HG02588 (cell line): Measurements from ENCODE around the gene RNF183.
"Not testable (repeated sequence)": the region's sequence is repeated elsewhere in the genome, so short reads cannot be mapped to it uniquely, and the experiment has no call there.

Experiments used
- ATAC-seq: cut with Tn5 transposase; IDR thresholded peaks from one replicate; pipeline ENCODE4 v1.9.1; 2021; ENCODE audit warnings: mild to moderate bottlenecking, moderate library complexity; ENCODE audit not compliant: unreplicated experiment

The RNF183 gene

DNA sequence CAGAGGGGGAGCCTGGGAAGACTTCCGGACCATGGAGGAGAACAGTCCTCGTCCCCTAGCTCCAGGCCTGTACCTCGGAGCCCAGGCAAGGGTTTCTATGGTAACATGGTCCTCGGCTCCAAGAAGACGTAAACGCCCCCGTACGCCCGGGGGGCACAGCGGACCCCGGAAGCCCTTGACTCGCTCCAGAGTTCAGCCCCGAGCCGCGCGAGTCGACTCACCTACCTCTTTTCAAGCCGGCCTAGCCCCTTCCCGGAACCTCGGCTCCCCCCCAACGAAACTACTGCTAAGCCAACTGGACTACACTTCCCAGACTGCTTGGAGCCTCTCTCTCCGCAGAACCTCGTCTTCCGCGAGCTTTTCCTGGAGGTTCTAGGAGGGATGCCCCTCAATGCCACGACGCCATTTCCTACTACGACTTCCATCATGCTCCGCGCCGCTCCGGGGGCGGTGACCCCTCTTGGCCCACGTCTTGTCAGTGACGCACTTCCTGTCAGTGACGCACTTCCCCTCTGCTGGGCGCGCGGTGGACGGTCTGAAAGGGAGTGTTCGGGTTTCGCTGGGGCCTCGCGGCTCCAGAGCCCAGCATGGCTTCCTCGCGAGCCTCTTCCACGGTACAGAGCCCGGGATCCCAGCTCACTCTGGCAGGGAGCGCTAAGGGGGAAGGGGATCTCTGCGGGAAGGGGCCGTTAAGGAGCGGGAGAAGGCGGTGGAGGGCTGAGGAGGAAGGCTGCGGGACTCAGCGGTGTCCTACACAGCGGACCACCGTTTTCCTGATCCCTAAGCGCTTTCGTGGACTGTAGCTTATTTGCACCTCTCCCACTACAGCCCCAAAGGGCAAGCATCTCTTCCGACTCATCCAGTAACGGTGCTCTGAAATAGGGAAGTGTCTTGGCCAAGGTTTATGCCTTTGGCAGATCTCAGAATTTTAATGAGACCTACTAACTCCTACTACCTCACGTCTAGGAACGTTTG lies 27.7 kb downstream of the RNF183 start, which contains the start of the genes CDC26 and PRPF4:
TSS of gene CDC26 (minus strand) at position 416 of the 975 bp plus-strand sequence. CDS start 3,065 bp downstream, outside the sequence.
TSS of gene PRPF4 (plus strand) at position 502 of the 975 bp plus-strand sequence. CDS start at position 588, 86 bp downstream.
- peak; percentile 99 for ATAC-seq

DNA sequence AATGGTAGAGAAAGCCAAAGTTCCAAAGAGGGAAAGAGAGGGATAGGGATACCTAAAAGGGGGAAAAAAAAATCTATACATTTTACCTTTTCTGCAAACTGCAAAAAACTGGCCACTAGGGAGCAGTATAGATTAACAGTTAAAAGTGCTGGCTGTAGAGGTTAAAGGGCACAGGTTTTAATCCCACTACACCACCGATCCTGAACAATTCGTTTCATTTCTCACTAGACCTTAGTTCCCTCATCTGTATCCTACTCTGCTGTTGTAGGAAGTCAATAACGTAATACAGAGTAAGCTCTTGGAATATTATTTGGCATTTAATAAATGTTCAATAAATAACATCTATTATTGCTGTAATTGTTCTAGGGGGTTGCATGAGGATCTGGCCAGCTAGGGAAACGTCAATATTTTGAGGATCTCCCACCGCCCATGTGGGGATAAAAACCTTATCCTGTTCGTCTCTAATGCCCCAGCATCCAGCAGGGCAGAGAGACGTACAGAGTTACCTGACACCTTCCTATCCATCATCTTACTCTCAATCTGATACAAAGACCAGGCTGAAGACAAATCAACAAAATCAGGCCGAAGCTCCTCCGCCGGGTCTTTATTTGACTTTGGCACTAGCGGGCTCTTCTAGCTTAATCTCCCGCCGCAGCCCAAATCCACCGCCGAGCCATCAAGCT lies 28.6 kb downstream of the RNF183 start:
- ATAC-seq = peak; percentile 4

DNA sequence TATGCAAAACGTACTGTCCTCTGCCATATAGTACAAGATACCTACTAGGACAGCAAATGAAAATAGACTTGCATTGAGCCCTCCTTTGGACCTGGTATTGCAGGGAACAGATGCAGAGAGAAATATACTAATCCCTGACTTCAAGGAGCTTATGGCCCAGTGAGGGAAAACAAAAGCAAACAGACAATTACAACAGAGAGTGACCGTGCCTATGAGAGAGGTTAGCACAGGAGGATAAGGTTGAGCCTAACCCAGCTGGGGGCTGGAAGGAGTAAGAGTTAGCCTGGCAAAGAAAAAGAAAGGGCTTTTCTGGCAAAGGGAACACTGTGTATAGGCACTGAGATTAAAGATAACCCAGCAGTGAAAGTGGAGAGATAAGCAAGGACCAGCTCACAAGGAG lies 33.3 kb downstream of the RNF183 start:
- no peak for ATAC-seq

DNA sequence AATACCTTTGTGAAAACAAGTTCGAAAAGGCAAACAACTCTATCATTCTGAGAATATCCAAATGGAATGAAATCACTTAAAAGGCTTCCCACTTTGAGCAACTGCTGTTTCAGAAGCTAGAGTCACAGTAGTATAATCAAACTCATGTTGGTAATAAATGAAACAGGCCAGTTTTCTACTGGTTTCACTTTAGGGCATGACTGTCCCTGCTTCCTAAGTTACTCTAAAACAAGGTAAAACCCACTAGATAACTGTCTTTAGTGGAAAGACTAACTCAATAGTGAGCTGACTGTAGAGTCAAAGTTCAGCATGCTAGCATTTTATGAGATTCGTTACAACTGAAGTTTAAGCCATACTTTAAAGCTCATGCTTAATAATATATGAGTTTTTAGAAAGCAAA lies 33.8 kb downstream of the RNF183 start:
- no peak for ATAC-seq

DNA sequence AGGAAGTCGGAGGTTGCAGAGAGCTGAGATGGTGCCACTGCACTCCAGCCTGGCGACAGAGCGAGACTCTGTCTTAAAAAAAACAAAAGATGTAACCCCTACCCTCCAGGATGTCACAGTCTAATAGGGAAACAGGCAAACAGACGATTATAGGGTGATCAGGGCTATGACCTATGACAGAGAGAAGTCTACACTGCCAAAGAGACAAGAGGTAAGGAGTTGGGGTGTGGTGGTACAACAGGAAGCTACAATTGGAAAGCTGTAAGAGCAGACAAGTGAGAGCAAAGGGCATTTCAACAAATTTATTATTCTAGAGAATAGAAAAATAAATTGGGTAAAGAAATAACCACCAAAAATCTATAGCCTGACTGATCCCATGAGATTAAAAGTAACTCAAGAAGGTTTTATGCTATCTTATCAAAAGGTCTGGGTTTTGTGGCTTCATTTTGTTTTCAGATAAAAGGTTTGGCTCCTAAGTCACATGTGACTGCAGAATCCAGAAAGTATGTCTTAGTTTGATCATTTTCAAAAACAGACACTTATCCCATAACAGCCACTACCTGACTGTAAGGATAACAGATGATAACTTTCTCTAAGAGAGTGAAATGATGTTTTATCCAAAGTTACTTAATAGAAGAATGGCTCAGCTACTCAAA lies 35.1 kb downstream of the RNF183 start:
- ATAC-seq = no peak

DNA sequence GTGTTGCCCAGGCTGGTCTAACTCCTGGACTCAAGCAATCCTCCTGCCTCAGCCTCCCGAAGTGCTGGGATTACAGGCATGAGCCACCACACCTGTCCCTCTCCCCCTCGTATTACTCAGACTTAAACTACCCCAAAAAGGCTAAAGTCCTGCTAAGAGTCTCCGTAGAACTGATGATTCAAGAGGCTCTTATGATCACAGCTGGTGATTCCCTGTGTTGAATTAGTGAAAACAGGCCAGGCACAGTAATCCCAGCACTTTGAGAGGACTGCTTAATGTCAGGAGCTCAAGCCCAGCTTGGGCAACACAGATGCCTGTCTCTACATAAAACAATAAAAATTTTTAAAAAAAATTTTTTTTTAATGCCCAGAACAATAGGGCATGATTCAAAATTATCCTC lies 37.0 kb downstream of the RNF183 start:
- no peak for ATAC-seq

DNA sequence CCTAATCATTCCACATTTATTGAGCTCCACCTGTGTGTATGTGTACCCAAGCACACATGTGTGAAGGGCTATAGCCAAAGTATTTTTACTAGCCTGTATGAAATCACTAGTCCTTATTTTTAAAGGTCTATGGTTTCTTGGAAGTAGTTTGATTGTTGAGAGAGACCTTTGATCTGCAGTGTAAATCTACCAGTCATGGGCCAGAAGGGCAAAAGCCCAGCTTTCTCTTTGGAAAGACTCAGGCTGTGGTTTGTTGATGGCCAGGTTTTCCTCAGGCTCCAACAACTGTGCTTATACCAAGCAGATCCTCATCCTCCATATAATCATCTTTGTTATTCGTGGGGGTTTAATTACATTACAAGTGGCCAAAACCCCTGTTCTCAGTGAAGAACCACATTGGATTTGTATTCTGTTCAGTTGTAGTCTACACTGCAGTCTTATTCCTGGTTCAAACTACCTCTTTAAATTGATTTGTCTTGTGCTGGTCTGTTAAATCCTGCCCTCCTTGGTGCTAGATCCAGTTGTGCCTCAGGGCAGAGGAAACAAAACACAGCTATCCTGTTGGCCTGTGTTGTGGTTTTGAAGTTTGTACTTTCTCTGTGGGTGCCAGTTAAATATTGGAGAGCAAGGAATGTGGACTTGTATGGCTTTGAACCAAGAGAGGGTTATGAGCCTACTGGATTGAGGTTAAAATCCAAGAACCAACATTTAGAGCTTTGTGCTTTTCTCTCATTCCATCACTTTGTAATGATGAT lies 41.1 kb downstream of the RNF183 start:
- ATAC-seq = no peak

DNA sequence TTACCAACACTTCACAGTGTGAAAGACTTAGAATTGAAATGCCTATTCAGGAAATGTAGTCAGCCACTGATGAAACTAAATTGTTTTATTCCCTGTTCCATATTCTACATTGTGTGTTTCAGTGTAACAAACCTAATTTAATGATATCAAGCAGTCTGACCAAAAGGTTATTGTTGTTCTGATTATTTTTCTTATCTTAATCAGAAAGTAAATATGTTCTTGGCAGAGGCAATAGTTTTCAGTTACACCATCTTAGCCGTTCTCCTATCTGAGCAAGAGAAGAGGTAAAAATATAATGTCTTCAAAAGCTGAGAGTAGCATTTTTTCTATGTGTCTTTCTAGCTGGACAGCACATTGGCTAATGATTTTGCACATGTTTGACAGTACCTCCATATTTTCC lies 44.9 kb downstream of the RNF183 start:
- no peak for ATAC-seq

DNA sequence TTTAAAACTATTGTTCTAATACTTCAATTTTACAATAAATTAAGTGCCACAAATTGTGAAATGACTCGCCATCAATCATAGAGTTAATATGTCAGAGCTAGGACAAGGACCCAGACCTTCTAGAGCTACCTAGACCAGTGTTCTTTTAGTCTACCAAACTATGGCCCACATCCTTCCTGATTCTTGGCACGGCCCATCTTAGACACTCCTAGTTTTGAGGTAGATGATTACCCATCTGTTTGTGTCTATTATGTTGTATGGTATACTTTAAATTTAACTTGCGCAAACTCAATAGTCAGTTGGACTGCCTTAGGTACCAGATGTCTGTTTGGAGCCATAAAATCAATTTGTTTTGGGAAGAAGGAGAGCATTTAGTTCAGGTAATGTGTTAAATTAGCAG lies 45.3 kb downstream of the RNF183 start:
- no peak for ATAC-seq

DNA sequence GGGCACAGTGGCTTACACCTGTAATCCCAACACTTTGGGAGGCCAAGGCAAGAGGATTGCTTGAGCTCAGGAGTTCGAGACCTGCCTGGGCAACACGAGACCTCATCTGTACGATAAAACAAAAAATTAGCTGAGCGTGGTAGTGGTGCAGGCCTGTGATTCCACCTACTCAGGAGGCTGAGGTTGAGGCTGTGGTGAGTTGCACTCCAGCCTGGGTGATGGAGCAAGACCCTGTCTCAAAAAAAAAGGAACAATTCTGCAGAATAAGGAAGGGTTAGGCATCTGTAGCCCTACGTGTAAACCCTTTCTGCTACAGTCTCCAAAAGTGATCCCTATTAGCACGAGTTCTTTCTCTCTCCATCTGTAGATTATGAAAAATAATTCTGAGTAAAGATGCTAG lies 47.7 kb downstream of the RNF183 start:
- no peak for ATAC-seq

DNA sequence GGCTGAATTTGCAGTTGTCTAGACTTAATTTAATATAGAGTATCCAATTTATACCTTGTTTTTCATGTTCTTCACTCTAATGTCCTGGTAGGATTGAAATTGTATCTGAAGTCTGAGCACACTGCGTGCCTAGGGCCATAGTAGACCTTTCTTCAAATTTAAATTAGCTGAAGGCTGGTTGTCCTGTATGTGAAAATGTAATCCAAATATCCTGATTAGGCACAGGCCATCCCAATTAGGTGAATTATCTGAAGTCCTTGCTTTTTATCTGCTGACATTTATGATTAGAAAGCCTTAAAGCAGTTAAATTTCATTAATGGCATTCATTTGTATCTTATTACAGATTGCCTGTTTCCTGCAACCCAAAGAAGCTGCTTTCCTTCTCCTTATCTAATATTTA lies 48.2 kb downstream of the RNF183 start:
- no peak for ATAC-seq

DNA sequence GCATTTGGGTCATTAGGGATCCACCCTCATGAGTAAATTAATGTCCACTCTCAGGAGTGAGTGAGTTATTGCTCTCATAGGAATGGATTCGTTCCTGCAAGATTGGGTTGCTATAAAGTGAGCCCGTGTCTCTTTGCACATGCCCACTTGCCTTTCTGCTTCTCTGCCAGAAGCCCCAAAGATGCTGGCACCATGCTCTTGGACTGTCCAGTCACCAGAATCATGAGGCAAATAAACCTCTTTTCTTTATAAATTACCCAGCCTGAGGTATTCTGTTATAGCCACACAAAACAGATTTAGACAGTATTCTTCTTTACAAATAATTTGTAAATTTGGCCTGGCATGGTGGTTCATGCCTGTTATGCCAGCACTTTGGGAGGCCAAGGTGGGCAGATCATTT lies 52.4 kb downstream of the RNF183 start:
- no peak for ATAC-seq

DNA sequence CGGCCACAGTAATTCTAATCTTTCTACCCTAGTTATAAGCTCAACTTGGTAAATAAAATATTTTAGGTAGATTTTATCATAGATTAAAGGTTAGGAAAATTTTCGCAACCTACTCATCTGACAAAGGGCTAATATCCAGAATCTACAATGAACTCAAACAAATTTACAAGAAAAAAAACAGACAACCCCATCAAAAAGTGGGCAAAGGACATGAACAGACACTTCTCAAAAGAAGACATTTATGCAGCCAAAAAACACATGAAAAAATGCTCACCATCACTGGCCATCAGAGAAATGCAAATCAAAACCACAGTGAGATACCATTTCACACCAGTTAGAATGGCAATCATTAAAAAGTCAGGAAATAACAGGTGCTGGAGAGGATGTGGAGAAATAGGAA lies 53.5 kb downstream of the RNF183 start:
- not testable (repeated sequence) for ATAC-seq

DNA sequence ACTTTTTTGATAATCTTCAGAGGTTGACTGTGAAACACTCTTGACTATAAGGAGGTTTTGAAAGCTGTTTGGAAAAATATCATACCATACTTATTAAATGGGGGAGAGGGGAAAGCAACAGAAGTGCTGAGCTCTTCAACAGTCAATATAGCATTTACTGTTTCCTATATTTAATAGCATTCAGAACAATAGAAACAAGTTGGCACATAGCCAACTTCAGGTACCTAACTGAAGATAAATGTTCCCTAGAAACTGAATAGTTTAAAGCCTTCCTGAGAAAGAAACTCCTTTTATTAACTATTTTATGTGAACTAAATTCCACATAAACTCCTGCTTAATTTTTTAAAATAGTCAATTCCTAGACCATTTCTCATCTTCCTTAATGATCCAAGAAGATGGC lies 55.5 kb downstream of the RNF183 start:
- no peak for ATAC-seq
